PFSK-1 (cell line): ENCODE results near the gene AOPEP.

ENCODE experiments used
- FOXP2 ChIP-seq: optimal IDR thresholded peaks from 2 replicates; pipeline ENCODE3; 2011; ENCODE audit warnings: borderline replicate concordance, control low read depth, inconsistent platforms; ENCODE audit not compliant: insufficient read depth; ENCODE audit errors: extremely low read length, extremely low read depth
- POLR2AphosphoS5 ChIP-seq: IDR thresholded peaks from 2 replicates; pipeline ENCODE4 v1.6.1; 2012; ENCODE audit warnings: low read depth, mild to moderate bottlenecking, control low read depth, low read length, moderate library complexity
- REST ChIP-seq, 2 experiments: IDR thresholded peaks; 2 replicates each; pipeline versions ENCODE4 v1.6.1 to v1.8.0; 2011 to 2012; ENCODE audit warnings: low read depth in 2 of 2, low read length in 2 of 2, control low read depth in 1 of 2, inconsistent platforms in 1 of 2, mild to moderate bottlenecking in 1 of 2, moderate library complexity in 1 of 2; ENCODE audit not compliant: insufficient read depth in 1 of 2
- SIN3A ChIP-seq: IDR thresholded peaks from 2 replicates; pipeline ENCODE4 v1.6.1; 2012; ENCODE audit warnings: mild to moderate bottlenecking, low read length, moderate library complexity, borderline replicate concordance; ENCODE audit not compliant: insufficient read depth
- TAF1 ChIP-seq: IDR thresholded peaks from 2 replicates; pipeline ENCODE4 v1.6.1; 2012; ENCODE audit warnings: low read length, control low read depth, borderline replicate concordance; ENCODE audit not compliant: insufficient read depth

AOPEP gene

GRCh38 chr9:94899464-94900221 lies 173.1 kb downstream of the AOPEP start:
- TF ChIP-seq FOXP2 (no peak), SIN3A (no peak), TAF1 (no peak), POLR2AphosphoS5 (no peak), REST (IDR thresholded peaks at IDR 0.05; ENCODE audit: insufficient read depth in 1 of 2, low read depth in 2 of 2, low read length in 2 of 2) (no peak)

GRCh38 chr9:94900222-94901018 lies 173.9 kb downstream of the AOPEP start:
- no peak for TF ChIP-seq TAF1
- TF ChIP-seq SIN3A: no peak
- no peak for TF ChIP-seq FOXP2
- no peak for TF ChIP-seq POLR2AphosphoS5
- TF ChIP-seq REST (IDR thresholded peaks at IDR 0.05; ENCODE audit: insufficient read depth in 1 of 2, low read depth in 2 of 2, low read length in 2 of 2): no peak

GRCh38 chr9:94901019-94901363 lies 174.5 kb downstream of the AOPEP start:
- TF ChIP-seq REST (IDR thresholded peaks at IDR 0.05; ENCODE audit: insufficient read depth in 1 of 2, low read depth in 2 of 2, low read length in 2 of 2) (no peak), TAF1 (no peak), POLR2AphosphoS5 (no peak), SIN3A (no peak), FOXP2 (no peak)

- TF ChIP-seq POLR2AphosphoS5 (no peak), REST (IDR thresholded peaks at IDR 0.05; ENCODE audit: insufficient read depth in 1 of 2, low read depth in 2 of 2, low read length in 2 of 2) (no peak)
Measured at GRCh38 chr9:94903961-94904421, 177.5 kb downstream of the AOPEP start.

- TF ChIP-seq SIN3A (no peak), FOXP2 (no peak)
Measured at GRCh38 chr9:94904806-94905205, 178.3 kb downstream of the AOPEP start.
